Measurements from ENCODE around the gene VRK3. TPM values are rescaled to one million over a fixed set of nuclear protein-coding genes. Genes with fewer than 3 reads are reported as not detected.
A peak's percentile ranks its signal among the peaks of the same experiment; 100 is the strongest.

The VRK3 gene
- total and polyA plus RNA-seq, 7 donors: 23.8 to 54.7 (median 28.6) TPM

DNA sequence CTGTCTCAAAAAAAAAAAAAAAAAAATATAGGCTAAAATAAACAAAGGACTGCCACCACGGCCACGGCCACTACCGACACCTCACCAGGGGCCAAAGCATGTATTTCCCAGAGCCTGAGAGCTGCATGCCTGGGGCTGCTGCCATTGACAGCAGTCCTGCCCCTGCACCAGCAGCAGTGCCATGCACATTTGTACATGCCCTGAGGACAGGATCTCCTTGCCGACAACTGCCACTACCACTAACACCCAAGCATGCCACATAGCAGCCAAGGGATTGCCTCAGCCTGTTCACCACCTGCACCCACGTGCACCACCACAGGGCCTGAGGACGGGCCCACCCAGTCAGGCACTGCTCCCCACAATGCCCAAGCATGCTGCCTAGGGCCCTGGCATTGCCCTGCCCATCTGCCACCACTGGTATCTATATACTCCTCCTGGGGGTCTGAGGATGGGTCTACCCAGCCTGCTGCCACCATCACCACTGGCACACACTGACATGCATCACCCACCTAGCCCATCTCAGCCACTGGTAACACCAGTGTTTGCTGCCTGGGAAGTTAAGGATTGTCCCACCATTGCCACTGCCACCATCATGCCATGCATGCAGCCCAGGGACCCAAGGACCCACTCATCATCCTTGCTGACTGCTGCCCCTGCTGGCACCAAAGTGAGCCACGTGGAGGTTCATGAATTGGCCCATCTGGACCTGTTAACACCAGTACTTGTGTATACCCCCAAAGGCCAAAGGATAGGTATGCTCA, 85.3 kb downstream of the VRK3 start:
- Histone ChIP-seq H3K9me3 (no peaks in the 10 kb centered on the region), H3K27ac (no peak overlapping the region), H3K36me3 (ENCODE audit: insufficient read depth in 1 of 2, low read depth in 1 of 2) (no peaks in the 10 kb centered on the region), H3K4me3 (no peak overlapping the region), H3K4me1 (no peaks in the 10 kb centered on the region), H3K27me3 (ENCODE audit: insufficient read depth in 3 of 3, low read length in 2 of 3) (peaks cover 0 to 2% (median 0%) of the 10 kb centered on the region in 3 donors)
- ATAC-seq (no peak), DNase-seq (no peak)
- WGBS, 3 donors: 69 to 73% (median 73%) methylated on average over 7 of the region's 7 CpGs
- TF ChIP-seq, protein P1, sequence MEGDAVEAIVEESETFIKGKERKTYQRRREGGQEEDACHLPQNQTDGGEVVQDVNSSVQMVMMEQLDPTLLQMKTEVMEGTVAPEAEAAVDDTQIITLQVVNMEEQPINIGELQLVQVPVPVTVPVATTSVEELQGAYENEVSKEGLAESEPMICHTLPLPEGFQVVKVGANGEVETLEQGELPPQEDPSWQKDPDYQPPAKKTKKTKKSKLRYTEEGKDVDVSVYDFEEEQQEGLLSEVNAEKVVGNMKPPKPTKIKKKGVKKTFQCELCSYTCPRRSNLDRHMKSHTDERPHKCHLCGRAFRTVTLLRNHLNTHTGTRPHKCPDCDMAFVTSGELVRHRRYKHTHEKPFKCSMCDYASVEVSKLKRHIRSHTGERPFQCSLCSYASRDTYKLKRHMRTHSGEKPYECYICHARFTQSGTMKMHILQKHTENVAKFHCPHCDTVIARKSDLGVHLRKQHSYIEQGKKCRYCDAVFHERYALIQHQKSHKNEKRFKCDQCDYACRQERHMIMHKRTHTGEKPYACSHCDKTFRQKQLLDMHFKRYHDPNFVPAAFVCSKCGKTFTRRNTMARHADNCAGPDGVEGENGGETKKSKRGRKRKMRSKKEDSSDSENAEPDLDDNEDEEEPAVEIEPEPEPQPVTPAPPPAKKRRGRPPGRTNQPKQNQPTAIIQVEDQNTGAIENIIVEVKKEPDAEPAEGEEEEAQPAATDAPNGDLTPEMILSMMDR (IDR thresholded peaks at IDR 0.05): no peak
- intact Hi-C loops (cut with DNase I): loop anchor here (5.0 to 10.0 kb wide), 2 partner anchors 42 to 195 kb away; no protein-coding TSS in a partner anchor

DNA sequence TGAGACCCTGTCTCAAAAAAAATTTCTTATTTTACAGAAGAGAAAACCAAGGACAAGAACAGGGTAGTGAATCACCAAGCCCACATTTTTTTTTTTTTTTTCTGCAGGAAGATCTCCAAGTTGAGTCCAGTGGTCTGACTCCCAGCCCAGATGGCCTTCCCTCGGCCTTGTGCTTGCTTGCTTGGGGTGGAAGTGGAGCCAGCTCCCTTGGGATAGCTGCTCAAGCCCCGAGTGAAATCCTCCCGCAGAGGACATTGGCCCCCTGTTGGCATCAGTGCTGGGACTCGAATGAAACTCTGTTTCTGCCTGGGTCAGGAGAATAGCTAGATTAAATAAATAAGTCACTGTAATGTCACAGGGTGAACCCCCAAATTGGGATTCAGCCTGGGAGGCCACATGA, 86.5 kb downstream of the VRK3 start:
- intact Hi-C loops (cut with DNase I): loop anchor here (5.0 to 10.0 kb wide), 2 partner anchors 44 to 196 kb away; no protein-coding TSS in a partner anchor
- H3K36me3 ChIP-seq (ENCODE audit: insufficient read depth in 1 of 2, low read depth in 1 of 2): no peaks in the 10 kb centered on the region
- no peak for ATAC-seq

DNA sequence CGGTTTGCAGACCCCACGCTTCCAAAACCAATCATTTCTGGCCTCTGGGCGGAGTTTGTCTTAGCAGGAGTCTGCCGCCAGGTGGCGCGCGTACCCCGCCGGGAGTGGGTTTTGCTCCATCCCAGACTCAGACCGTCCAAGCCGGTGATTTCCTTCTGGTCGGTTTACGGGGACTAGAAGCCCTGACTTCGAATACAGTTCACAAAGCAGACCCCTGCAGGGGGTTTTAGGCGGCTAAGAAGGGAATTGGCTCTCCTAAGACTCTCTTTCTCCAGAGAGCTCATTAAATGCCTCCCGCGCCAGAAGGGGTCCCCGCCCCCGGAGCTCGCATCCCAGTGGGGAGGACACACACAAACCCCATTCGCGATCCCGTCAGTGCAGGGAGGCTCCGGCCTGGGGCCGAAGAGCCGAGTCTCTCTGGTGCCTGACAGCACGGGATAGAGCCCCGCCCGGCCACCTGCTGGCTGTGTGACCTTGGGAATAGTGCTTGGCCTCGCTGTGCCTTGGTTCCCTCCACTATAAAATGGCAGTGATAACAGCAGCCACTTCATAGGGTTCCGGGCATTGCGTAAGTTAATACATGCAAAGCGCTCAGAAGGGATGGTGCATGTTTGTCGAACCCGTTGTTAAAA, 87.3 kb downstream of the VRK3 start:
- Histone ChIP-seq H3K36me3 (ENCODE audit: insufficient read depth in 1 of 2, low read depth in 1 of 2) (no peaks in the 10 kb centered on the region), H3K4me3 (peak overlapping the region; percentile 36), H3K4me1 (no peaks in the 10 kb centered on the region), H3K27me3 (ENCODE audit: insufficient read depth in 3 of 3, low read length in 2 of 3) (peaks cover 0 to 2% (median 0%) of the 10 kb centered on the region in 3 donors), H3K27ac (no peak overlapping the region), H3K9me3 (no peaks in the 10 kb centered on the region)
- peak; percentile 85 to 93 (median 88) for ATAC-seq
- 16% methylated on average over 35 of the region's 35 CpGs for WGBS, 3 donors
- DNase-seq: peak; percentile 81 to 88
- intact Hi-C loops (cut with DNase I): loop anchor here (1.0 to 10.0 kb wide), 3 partner anchors 44 to 197 kb away; no protein-coding TSS in a partner anchor
- TF ChIP-seq, protein P1 (IDR thresholded peaks at IDR 0.05): peak; percentile 96

More for the DNA sequence above, 86.5 kb downstream of the VRK3 start:
- Histone ChIP-seq H3K4me1 (no peaks in the 10 kb centered on the region), H3K27ac (no peak overlapping the region), H3K27me3 (ENCODE audit: insufficient read depth in 3 of 3, low read length in 2 of 3) (peaks cover 0 to 2% (median 0%) of the 10 kb centered on the region in 3 donors), H3K9me3 (no peaks in the 10 kb centered on the region), H3K4me3 (no peak overlapping the region)
- no peak for DNase-seq
- 33 to 49% (median 44%) methylated on average over 4 of the region's 4 CpGs for WGBS, 3 donors
- TF ChIP-seq, protein P1 (IDR thresholded peaks at IDR 0.05): no peak

DNA sequence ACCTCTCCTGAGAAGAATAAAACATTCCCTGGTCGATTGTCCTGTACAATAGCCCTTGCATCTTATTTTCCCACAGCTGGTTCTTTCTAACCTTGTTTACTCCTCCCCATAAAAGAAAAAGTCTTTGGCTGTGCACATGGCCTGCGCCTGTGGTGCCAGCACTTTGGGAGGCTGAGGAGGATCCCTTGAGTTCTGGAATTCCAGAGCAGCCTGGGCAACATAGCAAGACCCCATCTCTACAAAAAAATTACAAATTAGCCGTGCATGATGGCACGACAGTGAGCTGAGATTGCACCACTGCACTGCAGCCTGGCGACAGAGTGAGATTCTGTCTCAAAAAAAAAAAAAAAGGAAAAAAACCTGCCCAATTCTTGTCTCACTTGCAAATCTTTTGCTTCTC, 88.6 kb downstream of the VRK3 start:
- ATAC-seq: no peak
- TF ChIP-seq, protein P1 (IDR thresholded peaks at IDR 0.05): no peak
- H3K27me3 ChIP-seq (ENCODE audit: insufficient read depth in 3 of 3, low read length in 2 of 3): peaks cover 0 to 2% (median 0%) of the 10 kb centered on the region in 3 donors
- no peak overlapping the region for H3K27ac ChIP-seq
- intact Hi-C loops (cut with DNase I): loop anchor here (5.0 to 10.0 kb wide), 2 partner anchors 46 to 198 kb away; no protein-coding TSS in a partner anchor
- H3K4me1 ChIP-seq: no peaks in the 10 kb centered on the region
- peaks cover 0 to 2% of the 10 kb centered on the region in 2 donors for H3K36me3 ChIP-seq (ENCODE audit: insufficient read depth in 1 of 2, low read depth in 1 of 2)
- WGBS, 3 donors: 53 to 66% (median 65%) methylated on average over 5 of the region's 5 CpGs
- DNase-seq: no peak
- no peaks in the 10 kb centered on the region for H3K9me3 ChIP-seq
- H3K4me3 ChIP-seq: no peak overlapping the region

Measured in psoas muscle (tissue), 8 donors.